HG03159 (cell line): ENCODE results near the gene IFT57.
"Not testable (repeated sequence)": the region's sequence is repeated elsewhere in the genome, so short reads cannot be mapped to it uniquely, and the experiment has no call there.

Experiments
- ATAC-seq: cut with Tn5 transposase; IDR thresholded peaks from one replicate; pipeline ENCODE4 v1.9.1; 2021; ENCODE audit warnings: mild to moderate bottlenecking, moderate library complexity; ENCODE audit not compliant: unreplicated experiment

Gene IFT57

DNA sequence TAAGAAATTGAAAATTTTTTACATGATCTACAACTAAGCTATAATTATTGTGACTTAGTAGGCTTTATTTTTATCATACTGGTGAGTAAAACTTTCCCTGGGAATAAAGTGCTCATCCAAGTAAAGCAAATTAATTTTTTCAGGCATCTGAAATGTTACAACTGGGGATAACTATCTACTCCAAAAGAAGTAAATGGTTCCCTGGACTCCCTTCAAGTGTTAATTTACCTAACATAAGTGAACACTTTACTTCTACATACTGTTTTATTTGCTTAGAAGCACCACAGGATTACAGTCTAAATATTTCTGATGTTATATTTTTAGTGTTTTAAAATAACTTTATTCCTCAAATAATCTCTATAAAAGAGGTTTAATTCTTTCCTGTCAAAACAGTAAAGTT is 57.8 kb downstream of the IFT57 start:
- no peak for ATAC-seq

- no peak for ATAC-seq
Measured at GRCh38 chr3:108159865-108160264, 62.4 kb downstream of the IFT57 start.

DNA sequence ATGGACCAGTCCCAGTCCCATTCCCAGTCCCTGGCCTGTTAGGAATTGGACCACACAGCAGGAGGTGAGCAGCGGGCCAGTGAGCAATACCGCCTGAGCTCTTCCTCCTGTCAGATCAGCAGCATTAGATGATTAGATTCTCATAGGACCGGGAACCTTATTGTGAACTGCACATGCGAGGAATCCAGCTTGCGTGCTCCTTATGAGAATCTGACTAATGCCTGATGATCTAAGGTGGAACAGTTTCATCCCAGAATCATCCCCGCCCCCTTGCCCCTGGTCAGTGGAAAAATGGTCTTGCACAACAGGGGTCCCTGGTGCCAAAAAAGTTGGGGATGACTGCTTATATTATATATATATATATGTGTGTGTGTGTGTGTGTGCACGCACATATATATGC is 63.1 kb downstream of the IFT57 start:
- no peak for ATAC-seq

DNA sequence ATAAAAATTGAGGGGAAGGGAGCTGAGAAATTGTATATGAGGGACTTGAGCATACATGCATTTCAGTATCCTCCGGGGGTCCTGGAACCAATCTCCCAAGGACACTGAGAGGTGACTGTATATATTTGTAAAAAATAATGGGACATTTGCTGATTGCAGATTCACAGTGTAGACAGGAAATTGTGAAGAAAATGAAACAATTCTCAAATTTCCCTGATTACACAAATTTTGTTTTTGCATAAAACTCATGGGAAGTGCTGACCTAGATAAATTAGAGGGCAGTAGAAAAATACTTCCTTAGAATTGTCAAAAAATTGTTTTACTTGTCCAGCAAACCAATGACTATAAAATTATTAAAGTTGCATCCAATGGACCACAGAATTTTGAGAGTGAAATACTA is 64.0 kb downstream of the IFT57 start:
- ATAC-seq = no peak

- no peak for ATAC-seq
Measured at GRCh38 chr3:108157273-108157672, 65.0 kb downstream of the IFT57 start.

GRCh38 chr3:108156312-108156853 is 65.8 kb downstream of the IFT57 start:
- no peak for ATAC-seq

GRCh38 chr3:108155642-108156041 is 66.6 kb downstream of the IFT57 start:
- not testable (repeated sequence) for ATAC-seq

GRCh38 chr3:108153451-108153981 is 68.7 kb downstream of the IFT57 start:
- ATAC-seq = no peak

GRCh38 chr3:108152274-108152673 is 70.0 kb downstream of the IFT57 start:
- ATAC-seq = no peak

- no peak for ATAC-seq
Measured at GRCh38 chr3:108150200-108150599, 72.0 kb downstream of the IFT57 start.

GRCh38 chr3:108146139-108146538 is 76.1 kb downstream of the IFT57 start:
- ATAC-seq = no peak

GRCh38 chr3:108145578-108145977 is 76.6 kb downstream of the IFT57 start:
- no peak for ATAC-seq

GRCh38 chr3:108137460-108137814 is 84.8 kb downstream of the IFT57 start:
- no peak for ATAC-seq

GRCh38 chr3:108136561-108137459 is 85.4 kb downstream of the IFT57 start:
- ATAC-seq = no peak

DNA sequence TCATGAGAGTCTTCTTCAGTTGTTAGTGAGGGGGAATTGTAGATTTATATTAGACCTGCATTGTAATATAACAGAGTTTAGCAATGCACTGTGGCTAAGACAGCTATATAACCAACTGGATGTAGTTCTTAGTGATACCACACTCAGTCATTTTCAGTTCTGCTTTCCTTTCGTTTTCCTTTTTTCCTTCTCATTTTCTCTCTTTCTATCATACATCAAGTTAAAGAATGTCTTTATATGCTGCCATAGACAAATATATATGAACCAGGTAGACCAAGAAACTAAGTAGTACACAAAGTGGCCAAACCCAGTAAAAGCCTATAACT is 87.7 kb downstream of the IFT57 start:
- ATAC-seq = peak; percentile 43

GRCh38 chr3:108133858-108134554 is 88.2 kb downstream of the IFT57 start:
- peak; percentile 36 for ATAC-seq

- no peak for ATAC-seq
Measured at GRCh38 chr3:108133048-108133369, 89.2 kb downstream of the IFT57 start.

- no peak for ATAC-seq
Measured at GRCh38 chr3:108131475-108132134, 90.6 kb downstream of the IFT57 start.

- ATAC-seq = no peak
Measured at GRCh38 chr3:108130701-108131474, 91.3 kb downstream of the IFT57 start.

DNA sequence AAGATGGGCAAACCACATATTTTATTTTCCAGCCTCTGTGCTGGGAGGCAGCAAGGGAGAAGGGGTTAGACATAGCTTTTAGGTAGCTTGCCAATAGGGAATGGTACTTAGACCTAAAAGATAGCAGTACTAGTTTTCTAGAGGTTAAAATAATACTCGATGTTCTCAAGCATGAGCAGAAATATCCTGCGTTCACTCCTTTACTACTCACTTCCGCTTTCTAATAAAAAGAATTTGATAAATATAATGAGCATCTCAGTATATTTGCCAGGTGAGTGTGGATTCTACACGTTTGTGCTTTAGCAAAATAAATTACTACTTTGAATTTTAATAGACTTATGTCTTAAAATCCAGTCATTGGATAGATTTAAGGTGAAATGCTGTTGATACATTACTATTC is 92.0 kb downstream of the IFT57 start:
- ATAC-seq = no peak
